HG02798 (cell line): ENCODE data around the gene KIFBP.
"Not testable (repeated sequence)": the region's sequence is repeated elsewhere in the genome, so short reads cannot be mapped to it uniquely, and the experiment has no call there.

Experiments used
- ATAC-seq: cut with Tn5 transposase; IDR thresholded peaks from one replicate; pipeline ENCODE4 v1.9.1; 2021; ENCODE audit warnings: mild to moderate bottlenecking; ENCODE audit not compliant: unreplicated experiment, poor library complexity

Gene KIFBP

DNA sequence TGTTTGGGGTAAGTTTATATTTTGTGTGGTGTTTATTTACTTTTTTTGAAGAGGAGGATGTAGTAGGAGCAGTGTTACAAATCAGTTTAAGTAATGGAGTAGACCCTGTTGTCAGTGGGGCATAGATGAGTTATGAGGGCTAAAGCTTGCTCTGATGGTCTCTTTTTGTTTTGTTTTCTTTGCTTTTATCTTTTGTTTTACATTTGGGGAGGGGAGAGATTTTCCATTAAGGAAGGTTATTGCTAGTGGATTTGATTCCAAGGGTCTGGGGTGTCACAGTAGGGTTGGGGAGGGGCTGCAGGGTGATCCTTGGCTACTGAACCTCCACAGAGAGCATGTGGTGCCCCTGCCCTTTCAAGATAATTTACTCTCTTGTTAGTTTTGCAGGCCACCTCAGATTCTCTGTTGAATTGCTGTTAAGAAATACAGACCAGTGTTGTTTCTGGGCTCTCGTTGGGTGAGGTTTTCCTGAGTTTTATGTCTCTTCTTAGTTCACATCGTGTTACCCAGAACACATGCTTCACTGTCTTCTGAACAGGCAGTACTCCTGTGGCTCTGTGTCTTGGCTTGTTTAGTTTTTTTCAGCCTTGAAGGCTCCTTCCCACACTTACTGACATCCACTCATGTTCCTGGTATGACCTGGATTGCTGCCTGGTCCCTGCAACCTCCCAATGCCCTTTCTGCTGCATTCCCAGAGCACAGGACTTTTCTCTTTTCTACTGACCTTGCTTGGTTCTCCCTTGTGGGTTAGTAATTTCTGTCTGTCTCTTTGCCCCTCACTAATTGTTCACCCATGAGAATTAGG lies 4.2 kb downstream of the KIFBP start:
- no peak for ATAC-seq

DNA sequence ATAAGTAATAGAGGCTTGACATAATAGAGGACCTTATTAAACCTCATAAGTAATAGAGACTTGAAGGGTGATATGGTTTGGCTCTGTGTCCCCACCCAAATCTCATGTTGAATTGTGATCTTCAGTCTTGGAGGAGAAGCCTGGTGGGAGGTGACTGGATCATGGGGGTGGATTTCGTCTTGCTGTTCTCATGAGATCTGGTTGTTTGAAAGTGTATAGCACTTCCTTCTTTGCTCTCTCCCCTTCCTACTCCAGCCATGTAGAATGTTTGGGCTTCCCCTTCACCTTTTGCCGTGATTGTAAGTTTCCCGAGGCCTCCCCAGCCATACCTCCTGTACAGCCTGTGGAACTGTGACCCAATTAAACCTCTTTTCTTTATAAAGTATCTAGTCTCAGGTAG lies 8.6 kb downstream of the KIFBP start:
- ATAC-seq: peak; percentile 35

DNA sequence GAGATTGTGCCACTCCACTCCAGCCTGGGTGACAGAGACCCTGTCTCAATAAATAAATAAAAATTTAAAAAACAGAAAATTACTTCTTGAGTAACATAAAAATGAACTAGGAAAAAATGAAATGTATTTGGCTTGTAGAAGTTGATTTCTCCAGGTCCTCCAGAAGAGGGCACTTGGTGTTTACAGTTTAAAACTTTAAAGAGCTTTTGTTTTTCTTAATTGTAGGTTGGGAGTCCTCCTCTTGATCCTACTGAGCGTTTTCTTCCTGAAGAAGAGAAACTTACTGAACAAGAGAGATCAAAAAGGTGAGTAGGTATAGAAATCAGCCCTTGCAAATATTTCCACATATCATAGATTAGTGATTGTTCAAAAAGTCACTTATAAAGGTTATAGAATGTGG lies 16.2 kb downstream of the KIFBP start:
- ATAC-seq: no peak

DNA sequence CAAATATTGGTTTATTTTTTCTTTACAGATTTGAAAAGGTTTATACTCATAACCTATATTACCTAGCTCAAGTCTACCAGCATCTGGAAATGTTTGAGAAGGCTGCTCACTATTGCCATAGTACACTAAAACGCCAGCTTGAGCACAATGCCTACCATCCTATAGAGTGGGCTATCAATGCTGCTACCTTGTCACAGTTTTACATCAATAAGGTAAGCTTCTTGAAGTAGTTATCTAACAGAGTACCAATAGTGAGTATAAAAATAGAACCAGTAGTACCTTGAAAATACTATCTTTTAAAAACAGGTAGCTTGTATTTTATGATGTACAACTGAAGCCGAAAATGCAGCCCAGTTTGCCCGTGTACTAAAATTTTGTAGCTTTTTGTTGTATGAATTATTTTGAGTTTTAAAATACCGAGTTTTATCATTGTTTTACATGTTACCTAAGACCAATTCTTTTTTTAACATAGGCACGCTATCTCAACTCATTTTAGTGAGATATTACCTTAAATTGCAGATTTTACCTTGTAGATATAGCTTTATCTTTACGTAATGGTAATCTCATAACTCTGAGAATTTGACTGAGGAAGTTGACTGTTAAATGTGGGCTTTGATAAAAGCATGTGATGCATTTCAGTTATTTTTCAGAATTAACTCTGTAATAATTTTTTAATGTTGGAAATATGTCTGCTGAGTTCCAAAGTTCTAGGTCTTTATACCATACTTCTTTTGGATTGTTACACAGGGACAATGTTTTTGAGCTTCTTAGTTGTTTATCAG lies 17.3 kb downstream of the KIFBP start:
- ATAC-seq: no peak

DNA sequence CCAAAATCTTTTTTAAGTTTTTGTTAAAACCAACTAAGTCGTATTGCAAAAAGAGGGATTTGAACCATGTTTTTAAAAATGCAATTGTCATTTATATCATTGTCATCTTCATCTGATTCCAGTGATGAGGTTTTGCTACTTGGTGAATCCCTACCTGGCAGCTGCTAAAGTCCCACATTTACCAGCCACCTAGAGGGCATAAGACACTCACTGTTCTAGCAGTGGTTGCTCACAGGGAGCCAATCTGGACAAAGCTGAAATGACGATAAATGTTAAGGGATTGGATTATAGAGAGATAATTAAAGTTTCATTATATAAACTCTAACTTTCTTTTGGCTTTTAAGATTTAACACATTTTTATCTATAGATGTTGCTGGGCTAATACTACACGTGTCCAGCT lies 18.7 kb downstream of the KIFBP start:
- ATAC-seq: no peak

DNA sequence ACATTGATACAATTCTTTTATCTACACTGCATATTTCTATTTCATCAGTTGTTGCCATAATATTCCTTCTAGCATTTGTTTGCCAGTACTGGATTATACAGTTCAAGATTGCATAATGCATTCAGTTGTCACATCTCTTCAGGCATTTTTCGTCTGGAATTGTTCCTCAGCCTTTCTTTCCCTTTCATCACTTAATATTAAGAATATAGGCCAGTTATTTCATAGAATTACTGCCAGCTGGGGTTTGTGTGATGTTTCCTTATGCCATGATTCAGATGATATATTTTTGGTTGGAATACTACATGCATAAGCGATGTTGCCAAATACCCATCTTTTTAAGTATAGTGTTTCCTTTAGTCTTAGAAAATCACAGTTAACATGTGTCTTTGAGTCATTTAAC lies 20.8 kb downstream of the KIFBP start:
- no peak for ATAC-seq

DNA sequence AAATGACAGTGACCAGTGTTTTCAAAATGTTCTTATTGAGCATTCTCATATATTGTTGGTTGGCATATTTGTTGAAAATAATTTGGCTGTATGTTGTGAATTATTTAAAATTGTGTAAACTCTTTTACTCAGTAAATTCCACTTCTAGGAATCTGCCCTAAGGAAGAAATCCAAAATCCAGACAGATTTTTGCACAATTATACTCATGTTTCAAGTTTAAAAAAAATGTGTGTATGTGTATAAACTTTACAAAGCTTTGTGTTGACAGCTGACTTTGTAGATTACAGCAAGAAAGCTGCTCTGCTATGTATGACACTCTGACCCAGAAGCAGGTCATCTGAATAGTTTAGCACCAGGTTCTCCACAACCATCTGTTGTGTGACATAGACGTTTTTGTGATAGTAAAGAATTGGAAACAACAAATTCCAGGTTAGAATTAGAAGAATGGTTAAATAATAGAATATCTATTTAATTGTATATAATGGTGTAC lies 21.6 kb downstream of the KIFBP start:
- no peak for ATAC-seq

DNA sequence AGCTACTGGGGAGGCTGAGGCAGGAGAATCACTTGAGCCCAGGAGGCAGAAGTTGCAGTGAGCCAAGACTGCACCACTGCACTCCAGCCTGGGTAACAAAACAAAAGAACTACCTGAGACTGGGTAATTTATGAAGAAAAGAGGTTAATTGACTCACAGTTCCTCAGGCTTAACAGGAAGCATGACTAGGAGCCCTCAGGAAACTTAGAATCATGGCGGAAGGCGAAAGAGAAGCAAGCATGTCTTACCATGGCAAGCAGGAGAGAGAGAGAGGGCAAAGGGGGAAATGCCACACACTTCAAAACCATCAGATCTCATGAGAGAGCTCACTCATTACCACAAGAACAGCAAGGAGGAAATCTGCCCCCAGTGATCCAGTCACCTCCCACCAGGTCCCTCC lies 24.2 kb downstream of the KIFBP start:
- ATAC-seq: not testable (repeated sequence)

DNA sequence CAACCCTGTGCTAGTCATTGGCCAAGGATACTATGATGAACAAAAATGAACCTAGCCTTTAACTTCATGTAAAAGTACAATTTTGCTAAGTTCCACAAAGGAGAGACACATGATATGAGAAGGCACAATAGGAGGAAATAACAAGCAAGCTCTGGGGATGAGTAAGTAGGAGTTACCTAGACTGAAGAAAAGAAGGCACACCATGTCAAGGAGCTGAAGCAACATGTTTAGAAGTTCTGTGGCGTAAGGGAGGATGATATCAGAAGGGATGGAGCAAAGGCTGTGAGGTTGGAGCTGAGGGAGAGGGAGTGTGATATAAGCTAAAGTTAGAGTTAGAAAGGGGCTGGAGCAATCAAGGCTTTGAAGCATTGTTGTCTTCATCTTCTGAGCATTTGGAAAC lies 25.6 kb downstream of the KIFBP start:
- no peak for ATAC-seq

DNA sequence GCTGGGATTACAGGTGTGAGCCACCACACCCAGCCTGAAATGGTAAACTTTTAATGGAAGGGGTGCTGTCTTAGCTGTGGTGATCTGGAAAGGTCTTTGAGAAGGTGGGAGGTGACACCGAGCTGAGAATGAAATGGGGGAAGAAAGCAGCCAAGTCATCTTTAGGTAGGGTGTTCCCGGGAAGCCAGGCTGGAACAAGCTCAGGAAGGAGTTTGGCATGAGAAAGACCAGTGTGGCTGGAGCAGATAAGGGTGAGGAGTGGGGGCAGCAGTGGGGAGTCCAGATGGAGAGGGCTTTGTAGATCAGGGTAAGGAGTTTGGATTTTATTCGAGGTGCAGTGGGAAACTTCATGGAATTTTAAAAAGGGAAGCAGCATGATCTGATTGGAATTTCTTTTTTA lies 30.0 kb downstream of the KIFBP start:
- no peak for ATAC-seq

DNA sequence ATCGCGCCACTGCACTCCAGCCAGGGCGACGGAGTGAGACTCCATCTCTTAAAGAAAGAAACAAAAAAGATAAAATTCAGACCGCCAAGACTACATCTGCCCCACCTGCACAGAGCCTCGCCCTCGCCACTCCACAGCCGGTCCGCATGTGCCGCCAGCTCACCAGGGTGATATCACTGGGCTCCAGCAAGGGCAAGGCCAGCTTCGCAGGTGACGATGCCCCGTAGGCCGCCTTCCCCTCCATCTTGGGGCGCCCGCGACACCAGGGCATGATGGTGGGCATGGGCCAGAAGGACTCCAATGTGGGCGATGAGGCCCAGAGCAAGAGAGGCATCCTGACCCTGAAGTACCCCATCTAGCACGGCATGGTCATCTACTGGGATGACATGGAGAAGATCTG lies 34.0 kb downstream of the KIFBP start:
- ATAC-seq: no peak

DNA sequence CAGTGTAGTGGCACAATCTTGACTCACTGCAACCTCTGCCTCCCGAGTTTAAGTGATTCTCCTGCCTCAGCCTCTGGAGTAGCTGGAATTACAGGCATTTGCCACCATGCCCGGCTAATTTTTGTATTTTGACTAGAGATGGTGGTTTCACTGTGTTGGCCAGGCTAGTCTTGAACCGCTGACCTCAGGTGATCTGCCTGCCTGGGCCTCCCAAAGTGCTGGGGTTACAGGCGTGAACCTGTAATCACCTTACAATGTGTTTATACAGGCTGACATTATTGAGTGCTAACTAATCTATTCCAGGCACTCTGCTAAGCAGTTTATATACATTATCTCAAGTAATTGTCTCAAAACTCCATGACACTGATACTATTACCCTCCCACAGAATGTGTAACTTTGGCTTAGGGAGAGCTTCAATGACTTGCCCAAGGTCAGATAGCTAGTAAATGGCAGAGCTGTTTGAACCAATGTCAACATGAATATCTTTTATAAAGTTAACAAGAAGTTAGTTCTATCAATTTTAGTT lies 36.8 kb downstream of the KIFBP start:
- ATAC-seq: no peak

DNA sequence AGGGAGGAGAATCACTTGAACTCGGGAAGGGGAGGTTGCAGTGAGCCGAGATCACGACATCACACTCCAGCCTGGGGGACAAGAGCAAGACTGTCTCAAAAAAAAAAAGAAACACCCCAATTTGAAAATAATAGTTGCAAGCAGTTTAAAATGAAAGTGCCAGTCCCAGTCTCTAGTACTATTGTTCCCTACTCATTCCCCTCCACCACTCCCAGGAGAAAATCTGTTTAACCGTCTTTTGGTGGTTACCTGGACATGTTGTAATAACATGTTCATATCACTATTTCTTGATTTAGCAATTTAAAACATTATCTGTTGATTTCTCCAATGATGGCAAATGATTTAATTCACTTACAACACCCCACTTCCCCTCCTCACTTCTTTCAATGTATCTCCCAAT lies 44.7 kb downstream of the KIFBP start:
- ATAC-seq: no peak

DNA sequence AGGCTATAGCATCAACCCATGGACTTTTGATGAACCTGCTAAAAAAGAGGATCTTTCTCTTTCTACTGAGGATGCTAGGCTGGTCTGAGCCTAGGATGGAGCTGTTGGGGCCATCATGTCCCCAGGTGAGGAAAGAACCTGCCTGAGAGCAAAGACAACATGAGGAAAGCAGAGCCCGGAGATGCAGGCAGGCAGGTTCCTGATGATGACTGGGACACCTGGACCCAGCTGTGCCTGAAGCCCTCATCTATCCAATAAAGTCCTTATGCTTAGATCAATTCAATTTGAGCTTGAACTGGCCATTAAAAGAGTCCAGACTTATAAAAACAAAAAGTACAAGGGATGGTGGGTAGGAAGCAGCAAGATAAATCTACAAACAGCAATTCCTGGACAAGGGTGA lies 48.9 kb downstream of the KIFBP start:
- no peak for ATAC-seq

DNA sequence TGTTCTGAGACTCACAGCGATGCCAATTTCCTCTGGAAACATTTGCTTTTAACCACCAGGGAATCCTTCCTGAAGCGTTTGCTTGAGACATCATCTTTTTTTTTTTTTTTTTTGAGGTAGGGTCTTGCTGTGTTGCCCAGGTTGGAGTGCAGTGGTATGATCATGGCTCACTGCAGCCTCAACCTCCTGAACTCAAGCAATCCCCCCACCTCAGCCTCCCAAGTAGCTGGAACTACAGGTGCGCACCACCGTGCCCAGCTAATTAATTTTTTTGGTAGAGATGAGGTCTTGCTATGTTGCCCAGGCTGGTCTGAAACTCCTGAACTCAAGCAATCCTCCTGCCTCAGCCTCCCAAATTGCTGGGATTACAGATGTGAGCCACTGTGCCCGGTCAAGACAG lies 52.3 kb downstream of the KIFBP start:
- ATAC-seq: not testable (repeated sequence)

DNA sequence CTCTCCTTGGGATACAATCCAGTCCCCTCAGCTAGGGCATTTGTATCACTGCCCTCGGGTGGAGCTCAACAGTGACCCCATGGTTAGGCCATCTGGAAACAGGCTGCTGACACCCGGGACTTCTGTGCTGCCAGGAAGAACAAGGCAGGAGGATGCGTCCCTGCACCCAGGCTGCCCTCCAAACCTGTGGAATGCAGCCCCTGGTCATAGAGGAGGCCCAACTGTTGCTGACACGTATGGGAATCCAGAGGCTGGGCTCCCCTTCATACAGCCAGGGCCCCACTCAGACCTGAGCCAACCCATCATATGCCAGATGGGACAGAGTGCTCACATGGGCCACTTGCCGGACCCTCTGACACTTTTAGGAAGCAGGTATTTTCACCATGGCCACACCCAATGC lies 53.8 kb downstream of the KIFBP start:
- ATAC-seq: no peak

DNA sequence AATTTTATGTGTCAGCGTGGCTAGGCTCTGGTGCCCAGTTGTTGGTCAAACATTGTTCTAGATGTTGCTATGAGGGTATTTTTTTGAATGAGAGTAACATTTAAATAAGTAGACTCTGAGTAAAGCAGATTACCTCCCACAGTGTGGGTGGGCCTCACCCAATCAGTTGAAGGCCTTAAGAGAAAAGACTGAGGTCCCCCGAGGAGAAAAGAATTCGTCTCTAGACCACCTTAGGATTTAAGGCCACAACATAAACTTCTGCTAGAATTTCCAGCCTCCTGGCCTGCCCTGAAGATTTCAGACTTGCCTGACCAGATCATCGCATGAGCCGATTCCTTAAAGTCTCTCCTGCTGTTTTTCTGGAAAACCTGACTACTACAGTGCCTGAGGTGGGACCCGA lies 54.2 kb downstream of the KIFBP start:
- no peak for ATAC-seq

DNA sequence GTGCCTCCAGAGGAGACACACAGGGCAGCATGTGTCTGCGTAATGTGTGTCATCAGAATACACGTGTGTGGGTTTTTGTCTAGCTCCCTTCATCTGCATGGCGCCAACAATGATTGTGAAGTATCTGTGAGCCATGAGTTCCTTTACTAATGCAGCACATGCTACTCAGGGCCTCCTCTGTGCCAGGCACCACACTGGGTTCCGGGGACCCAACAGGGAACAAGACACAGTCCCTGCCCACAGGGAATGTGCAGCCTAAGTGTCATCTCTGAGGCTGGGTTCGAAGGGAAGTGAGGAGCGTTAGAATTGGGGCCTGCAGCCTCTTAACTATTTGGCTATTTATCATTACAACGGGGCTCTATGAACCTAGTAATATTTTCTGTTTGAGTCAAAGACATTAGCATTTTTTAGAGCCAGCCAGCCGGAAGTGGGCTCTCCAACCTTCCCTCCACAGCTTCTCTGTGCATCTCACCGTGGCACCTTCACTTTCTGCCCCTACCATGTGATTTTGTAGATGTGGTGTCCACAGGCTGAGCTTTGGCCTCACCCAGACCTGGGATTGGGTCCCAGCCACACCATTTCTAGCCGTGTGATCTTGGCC lies 55.4 kb downstream of the KIFBP start:
- peak; percentile 35 for ATAC-seq

DNA sequence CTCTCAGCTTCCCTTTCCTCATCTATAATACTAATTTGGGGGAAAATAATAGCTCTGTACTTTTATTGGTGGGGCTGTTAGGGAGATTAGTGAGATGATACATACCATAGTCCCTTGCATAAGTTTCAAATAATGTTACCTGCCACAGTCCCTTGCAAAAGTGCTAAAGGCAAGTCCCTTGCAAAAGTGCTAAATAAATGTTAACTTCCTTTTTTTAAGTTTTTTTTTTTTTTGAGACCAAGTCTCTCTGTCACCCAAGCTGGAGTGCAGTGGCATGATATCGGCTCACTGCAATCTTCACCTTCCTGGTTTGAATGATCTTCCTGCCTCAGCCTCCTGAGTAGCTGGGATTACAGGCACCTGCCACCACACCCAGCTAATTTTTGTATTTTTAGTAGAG lies 55.9 kb downstream of the KIFBP start:
- ATAC-seq: no peak

DNA sequence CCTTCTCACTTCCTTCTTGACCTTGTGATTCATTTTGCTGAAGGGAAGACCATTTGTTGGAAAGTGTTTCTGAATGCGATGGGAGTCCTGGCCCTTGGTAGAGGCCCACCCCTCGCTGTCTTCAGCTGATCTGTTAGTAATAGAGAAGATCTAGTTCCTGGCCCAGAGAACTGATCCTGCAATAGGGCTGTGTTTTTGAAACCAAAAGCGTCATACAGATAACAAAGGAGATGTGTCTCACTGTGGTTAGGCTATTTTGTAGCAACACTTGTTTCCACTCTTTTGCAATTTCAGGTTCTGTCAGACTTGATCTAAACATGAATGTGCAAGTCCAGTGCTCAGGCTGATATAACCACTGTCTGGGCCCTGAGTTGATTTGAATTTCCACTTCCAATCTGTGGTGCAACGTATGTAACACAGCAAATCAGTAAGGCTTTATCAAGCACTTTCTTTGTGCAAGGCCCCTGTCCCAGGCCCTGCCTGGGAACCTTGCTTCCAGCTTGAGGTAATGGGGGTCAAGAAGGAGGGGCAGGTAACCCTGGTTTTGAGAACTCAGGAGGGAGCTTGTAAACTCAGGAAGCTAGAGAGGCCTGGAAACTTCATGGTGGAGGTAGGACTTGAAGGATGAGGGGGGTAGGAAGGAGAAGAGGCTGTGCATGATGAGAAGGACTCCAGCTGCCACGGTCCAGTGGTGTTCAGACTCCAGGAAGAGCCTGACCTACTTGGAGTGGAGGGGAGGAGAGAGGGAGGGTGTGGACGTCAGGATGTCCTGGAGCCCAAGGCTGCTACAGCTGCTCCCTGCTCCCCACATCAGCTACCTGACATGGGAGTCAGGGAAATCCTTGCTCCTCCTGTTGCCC lies 57.1 kb downstream of the KIFBP start:
- ATAC-seq: peak; percentile 69
